SU-DHL-6 (cell line): ENCODE results near the gene MLYCD.

ENCODE experiments used
- H2AFZ ChIP-seq: fragments of 200-600 bp; sonication (generic); 2 replicates; pipeline ENCODE4 v1.6.1; 2014; ENCODE audit warnings: low read depth, mild to moderate bottlenecking, moderate library complexity, mixed read lengths, antibody characterized with exemption, low read length; ENCODE audit not compliant: severe bottlenecking
- H3F3A ChIP-seq: fragments of 200-600 bp; shearing (Covaris generic); 2 replicates; pipeline ENCODE4 v1.6.0; 2016; ENCODE audit warnings: antibody characterized with exemption, mild to moderate bottlenecking; ENCODE audit not compliant: insufficient read depth
- H3K27ac ChIP-seq: fragments of 200-600 bp; sonication (generic); 2 replicates; pipeline ENCODE4 v1.5.1; 2016; ENCODE audit warnings: low read depth, mild to moderate bottlenecking, low read length, moderate library complexity, mixed read lengths
- H3K27me3 ChIP-seq: fragments of 200-600 bp; sonication (generic), shearing (Covaris generic); 2 replicates; pipeline ENCODE4 v1.6.0; 2014; ENCODE audit warnings: mild to moderate bottlenecking, low read length
- H3K36me3 ChIP-seq: fragments of 200-600 bp; sonication (generic); 2 replicates; pipeline ENCODE4 v1.6.1; 2014; ENCODE audit warnings: mild to moderate bottlenecking, low read length, mixed read lengths
- H3K4me2 ChIP-seq: fragments of 300-600, 200-600 bp; shearing (Covaris generic), sonication (generic); 2 replicates; pipeline ENCODE4 v1.6.0; 2014; ENCODE audit warnings: low read length, low read depth, mild to moderate bottlenecking; ENCODE audit not compliant: poor library complexity, severe bottlenecking
- H3K4me3 ChIP-seq: fragments of 200-600 bp; sonication (generic); 2 replicates; pipeline ENCODE4 v1.5.1; 2014; ENCODE audit warnings: antibody characterized with exemption, low read length, mild to moderate bottlenecking, mixed read lengths; ENCODE audit not compliant: insufficient read depth, poor library complexity, severe bottlenecking
- H3K79me2 ChIP-seq: fragments of 200-600 bp; sonication (generic); 2 replicates; pipeline ENCODE4 v1.6.1; 2014; ENCODE audit warnings: mild to moderate bottlenecking, low read length, moderate library complexity; ENCODE audit not compliant: insufficient read depth
- H3K9ac ChIP-seq: fragments of 200-600 bp; sonication (generic); 2 replicates; pipeline ENCODE4 v1.7.0; 2014; ENCODE audit warnings: mild to moderate bottlenecking, low read length
- H3K9me2 ChIP-seq: fragments of 200-600 bp; sonication (generic); replicated peaks from 2 replicates; pipeline ENCODE4 v1.6.1; 2014; ENCODE audit warnings: low read length; ENCODE audit not compliant: insufficient read depth
- H3K9me3 ChIP-seq: fragments of 200-600 bp; sonication (generic); 2 replicates; pipeline ENCODE4 v1.6.1; 2014; ENCODE audit warnings: low read length, mixed read lengths; ENCODE audit not compliant: insufficient read depth
- H4K20me1 ChIP-seq: fragments of 200-600 bp; sonication (generic); 2 replicates; pipeline ENCODE4 v1.6.1; 2014; ENCODE audit warnings: low read depth, mild to moderate bottlenecking, antibody characterized with exemption, low read length, moderate library complexity, mixed read lengths
- CTCF ChIP-seq: fragments of 200-600 bp; sonication (generic); IDR thresholded peaks from one replicate; pipeline ENCODE4 v1.5.1; 2017; ENCODE audit warnings: antibody characterized with exemption, mild to moderate bottlenecking, low read length, moderate library complexity; ENCODE audit not compliant: insufficient read depth, poor library complexity, severe bottlenecking
- EZH2phosphoT487 ChIP-seq: fragments of 200-600 bp; sonication (generic), shearing (Covaris generic); conservative IDR thresholded peaks from 2 replicates; pipeline ENCODE4 v1.6.1; 2018; ENCODE audit warnings: mild to moderate bottlenecking, antibody characterized with exemption, low read length, moderate library complexity, mixed read lengths

MLYCD gene

DNA sequence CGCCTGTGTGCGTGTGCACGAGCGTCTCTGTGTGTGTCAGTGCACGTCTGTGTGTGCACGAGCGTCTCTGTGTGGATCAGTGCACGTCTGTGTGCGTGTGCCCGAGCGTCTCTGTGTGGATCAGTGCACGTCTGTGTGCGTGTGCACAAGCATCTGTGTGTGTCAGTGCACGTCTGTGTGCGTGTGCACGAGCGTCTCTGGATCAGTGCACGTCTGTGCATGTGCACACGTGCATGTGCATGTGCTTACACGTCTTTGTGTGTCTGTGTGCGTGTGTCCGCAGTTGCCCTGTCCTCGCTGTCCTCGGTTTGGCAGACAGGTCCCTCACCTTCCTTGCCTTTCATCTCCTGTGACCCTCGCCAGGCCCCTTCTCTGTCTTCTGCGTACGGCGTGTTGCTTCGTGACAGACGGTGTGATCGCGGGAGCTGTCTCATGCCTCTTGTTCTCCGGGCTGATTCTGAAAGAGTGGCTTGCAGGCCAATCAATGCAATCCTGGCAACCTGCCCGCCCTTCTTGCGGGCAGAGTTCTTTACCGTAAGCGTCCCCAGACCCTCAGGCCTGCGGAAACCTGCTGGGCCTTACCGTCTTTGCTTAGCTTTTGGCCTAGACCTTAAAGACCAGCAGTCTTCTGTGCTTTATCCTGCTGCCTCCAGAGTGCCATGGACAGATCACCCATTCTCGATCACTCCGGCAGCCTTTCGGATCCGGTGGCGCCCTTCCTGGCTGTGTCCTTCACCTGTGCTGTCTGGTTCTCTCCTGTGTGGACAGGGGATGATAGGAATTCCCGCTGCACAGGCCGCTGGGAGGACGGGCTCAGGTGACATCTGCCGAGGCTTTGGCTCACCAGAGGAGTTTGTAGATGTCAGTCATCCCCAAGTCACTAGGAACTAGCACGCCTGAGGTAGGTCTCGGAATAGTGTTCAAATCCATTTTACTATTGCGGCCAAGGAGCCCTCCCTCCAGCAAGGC lies 18.5 kb downstream of the MLYCD start:
- no peak overlapping the region for H2AFZ ChIP-seq
- H3K27me3 ChIP-seq: no peaks in the 10 kb centered on the region
- no peak overlapping the region for H3K27ac ChIP-seq
- no peak for TF ChIP-seq EZH2phosphoT487
- TF ChIP-seq CTCF: no peak
- H3K36me3 ChIP-seq: no peaks in the 10 kb centered on the region
- H3K4me3 ChIP-seq: no peak overlapping the region
- no peaks in the 10 kb centered on the region for H4K20me1 ChIP-seq
- H3F3A ChIP-seq: no peaks in the 10 kb centered on the region
- H3K9ac ChIP-seq: no peak overlapping the region
- H3K9me2 ChIP-seq: no peaks in the 10 kb centered on the region
- H3K79me2 ChIP-seq: no peaks in the 10 kb centered on the region
- H3K4me2 ChIP-seq: no peak overlapping the region
- no peaks in the 10 kb centered on the region for H3K9me3 ChIP-seq

- no peak overlapping the region for H3K4me2 ChIP-seq
- H3K36me3 ChIP-seq: no peaks in the 10 kb centered on the region
- H2AFZ ChIP-seq: no peak overlapping the region
- no peaks in the 10 kb centered on the region for H4K20me1 ChIP-seq
- no peak overlapping the region for H3K27ac ChIP-seq
- no peaks in the 10 kb centered on the region for H3K27me3 ChIP-seq
- H3K9me2 ChIP-seq: no peaks in the 10 kb centered on the region
- TF ChIP-seq CTCF (no peak), EZH2phosphoT487 (no peak)
- H3K9me3 ChIP-seq: no peaks in the 10 kb centered on the region
- no peak overlapping the region for H3K4me3 ChIP-seq
- H3F3A ChIP-seq: no peaks in the 10 kb centered on the region
- H3K9ac ChIP-seq: no peak overlapping the region
- H3K79me2 ChIP-seq: no peaks in the 10 kb centered on the region
These were observed 22.1 kb downstream of the MLYCD start for GRCh38 chr16:83920894-83921491.

DNA sequence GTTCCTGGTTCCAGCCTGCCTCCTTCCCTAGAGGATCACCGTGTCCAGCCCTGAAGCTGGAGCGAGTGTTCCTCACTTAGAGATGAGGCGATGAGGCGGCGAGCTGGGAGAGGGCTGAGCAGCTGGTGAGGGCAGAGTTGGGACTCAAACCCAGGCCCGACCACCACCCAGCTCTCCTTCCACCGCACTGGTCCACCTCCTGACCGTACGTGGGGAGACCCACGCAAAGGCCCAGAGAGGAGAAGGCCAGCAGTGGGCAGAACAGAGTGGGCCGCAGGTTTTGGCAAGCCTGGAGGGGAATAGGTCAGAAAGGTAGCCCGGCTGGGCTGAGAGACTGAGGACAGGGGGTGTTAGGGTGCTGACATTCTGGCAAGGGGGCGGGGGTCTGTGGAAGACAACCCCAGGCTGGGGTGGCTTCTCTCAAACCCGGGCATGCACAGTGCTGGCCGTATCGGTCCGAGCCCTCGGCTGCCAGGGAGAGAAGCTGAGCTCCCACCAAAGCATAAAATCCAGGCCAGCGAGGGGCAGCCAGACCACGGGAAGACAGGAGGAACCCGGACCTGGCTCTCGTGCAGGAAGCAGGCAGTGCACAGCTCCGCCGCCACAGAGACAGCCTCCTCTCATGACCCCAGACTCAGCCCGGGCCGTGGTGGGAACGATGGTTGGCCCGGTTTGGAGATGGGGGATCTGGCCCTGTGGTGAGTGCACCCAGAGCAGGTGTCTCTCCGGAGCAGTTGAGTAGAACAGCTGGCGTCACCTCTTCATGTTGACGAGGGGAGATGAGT lies 24.9 kb downstream of the MLYCD start:
- no peak overlapping the region for H3K27ac ChIP-seq
- no peak overlapping the region for H2AFZ ChIP-seq
- no peaks in the 10 kb centered on the region for H3K27me3 ChIP-seq
- no peaks in the 10 kb centered on the region for H4K20me1 ChIP-seq
- H3K36me3 ChIP-seq: no peaks in the 10 kb centered on the region
- H3K4me3 ChIP-seq: no peak overlapping the region
- no peaks in the 10 kb centered on the region for H3K9me3 ChIP-seq
- H3K9ac ChIP-seq: no peak overlapping the region
- H3F3A ChIP-seq: no peaks in the 10 kb centered on the region
- TF ChIP-seq EZH2phosphoT487 (no peak), CTCF (no peak)
- no peak overlapping the region for H3K4me2 ChIP-seq
- no peaks in the 10 kb centered on the region for H3K79me2 ChIP-seq
- no peaks in the 10 kb centered on the region for H3K9me2 ChIP-seq
